A673 (cell line): Measurements from ENCODE around the gene WDR27. TPM values are rescaled to one million over a fixed set of nuclear protein-coding genes. Genes with fewer than 3 reads are reported as not detected.

Source experiments
- BruUV-seq: library from RNA; stranded (reverse); fragments of 400-500 nt; replicated peaks from 2 replicates; lab custom pipeline; 2021; lab: Mats Ljungman, UMichigan
- CTCF ChIA-PET: fragments of 300-600 bp; sonication (Branson Sonifier 250); formaldehyde crosslinking; loops from one replicate; lab custom pipeline; 2022; ENCODE audit warnings: antibody characterized with exemption; lab: Charles Lee
- POLR2A ChIA-PET: fragments of 300-600 bp; sonication (Branson Sonifier 250); formaldehyde crosslinking; loops from one replicate; lab custom pipeline; 2022; ENCODE audit warnings: antibody characterized with exemption; ENCODE audit not compliant: low non-redundant PET; lab: Charles Lee
- DNase-seq: peaks from one replicate; pipeline ENCODE4 v3.0.0-alpha.2; 2015; ENCODE audit warnings: low spot score
- H3K27ac ChIP-seq: fragments of 200-600 bp; sonication (generic); 2 replicates; pipeline ENCODE4 v1.5.1; 2016; ENCODE audit warnings: mixed run types, low read depth, mild to moderate bottlenecking, mixed read lengths, antibody characterized with exemption, low read length; ENCODE audit not compliant: poor library complexity, severe bottlenecking
- H3K27me3 ChIP-seq: fragments of 200-600 bp; sonication (generic); replicated peaks from 2 replicates; pipeline ENCODE4 v1.6.1; 2017; ENCODE audit warnings: mixed run types, low read depth, mild to moderate bottlenecking, mixed read lengths, antibody characterized with exemption, low read length; ENCODE audit not compliant: insufficient read depth, poor library complexity
- H3K36me3 ChIP-seq: fragments of 200-600 bp; sonication (generic); 2 replicates; pipeline ENCODE4 v1.6.1; 2016; ENCODE audit warnings: mixed run types, mild to moderate bottlenecking, mixed read lengths, antibody characterized with exemption, low read length; ENCODE audit not compliant: insufficient read depth, poor library complexity, severe bottlenecking
- H3K4me1 ChIP-seq: fragments of 200-600 bp; sonication (generic); 2 replicates; pipeline ENCODE4 v1.6.1; 2017; ENCODE audit warnings: mixed run types, mild to moderate bottlenecking, mixed read lengths, antibody characterized with exemption, low read length; ENCODE audit not compliant: insufficient read depth, poor library complexity, severe bottlenecking
- H3K4me3 ChIP-seq: fragments of 200-600 bp; sonication (generic); 2 replicates; pipeline ENCODE4 v1.5.1; 2016; ENCODE audit warnings: low read depth, mixed run types, mild to moderate bottlenecking, mixed read lengths, low read length; ENCODE audit not compliant: poor library complexity, severe bottlenecking
- H3K9me3 ChIP-seq: fragments of 200-600 bp; sonication (generic); 2 replicates; pipeline ENCODE4 v1.6.1; 2016; ENCODE audit warnings: mixed run types, low read depth, mild to moderate bottlenecking, mixed read lengths, antibody characterized with exemption, low read length; ENCODE audit not compliant: poor library complexity, severe bottlenecking
- CTCF ChIP-seq: fragments of 300-800, 200-600 bp; sonication (generic); conservative IDR thresholded peaks from 2 replicates; pipeline ENCODE4 v1.5.1; 2017; ENCODE audit warnings: low read depth, mild to moderate bottlenecking, antibody characterized with exemption, low read length, moderate library complexity, mixed read lengths
- EZH2 ChIP-seq: fragments of 200-600 bp; sonication (generic); IDR thresholded peaks from 2 replicates; pipeline ENCODE4 v1.6.1; 2017; ENCODE audit warnings: borderline replicate concordance, low read depth, mild to moderate bottlenecking, mixed read lengths, antibody characterized with exemption, low read length; ENCODE audit not compliant: poor library complexity, severe bottlenecking
- intact Hi-C: fragments of 100-400 bp; cut with micrococcal nuclease; formaldehyde crosslinking; loops from one replicate; pipeline ENCODE4 v1.10.0; 2022; ENCODE audit not compliant: unreplicated experiment
- total RNA-seq: library from RNA; stranded (reverse); gene quantifications from 2 replicates; pipeline ENCODE4 v1.2.3, GENCODE V29; 2021

Gene WDR27
- total RNA-seq, 1 experiment from 2014 or later, result 77.3 TPM

DNA sequence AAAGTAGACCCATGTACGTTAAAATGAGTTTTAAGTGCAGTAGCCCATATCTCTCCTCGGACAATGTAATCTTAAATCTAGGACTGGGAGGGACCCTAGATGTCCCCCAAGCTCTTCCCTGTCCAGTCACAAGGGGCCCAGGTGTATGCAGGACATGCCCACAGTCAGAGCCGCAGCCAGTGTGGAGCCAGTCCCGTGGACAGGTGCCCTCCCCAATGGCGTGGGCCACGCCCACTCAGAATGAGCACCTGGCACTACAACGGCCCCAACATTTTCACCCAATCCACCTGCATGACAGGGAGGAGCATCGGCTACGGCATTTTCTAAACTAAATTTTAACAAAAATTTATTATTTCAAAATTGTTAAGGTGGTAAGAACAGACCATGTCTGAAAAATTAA is 53.2 kb downstream of the WDR27 start:
- CTCF ChIA-PET, result no interaction called here
- Histone ChIP-seq H3K27ac (no peak overlapping the region), H3K27me3 (no peaks in the 10 kb centered on the region), H3K4me1 (no peaks in the 10 kb centered on the region), H3K9me3 (no peaks in the 10 kb centered on the region), H3K4me3 (no peak overlapping the region), H3K36me3 (no peaks in the 10 kb centered on the region)
- intact Hi-C loops, result loop anchor here (10.0 kb wide), 1 partner anchor 694 kb away; no protein-coding TSS in a partner anchor
- POLR2A ChIA-PET, result no interaction called here
- DNase-seq, result no peak
- no TSS peak for BruUV-seq
- TF ChIP-seq EZH2 (no peak), CTCF (no peak)

- no peaks in the 10 kb centered on the region for H3K27me3 ChIP-seq
- H3K4me3 ChIP-seq, result no peak overlapping the region
- no TSS peak for BruUV-seq
- H3K4me1 ChIP-seq, result no peaks in the 10 kb centered on the region
- H3K9me3 ChIP-seq, result no peaks in the 10 kb centered on the region
- no peak for DNase-seq
- no peaks in the 10 kb centered on the region for H3K36me3 ChIP-seq
- H3K27ac ChIP-seq, result no peak overlapping the region
- TF ChIP-seq EZH2 (no peak), CTCF (no peak)
- ChIA-PET POLR2A (no interaction called here), CTCF (no interaction called here)
- intact Hi-C loops, result loop anchor here (10.0 kb wide), 1 partner anchor 693 kb away; no protein-coding TSS in a partner anchor
These were observed 53.7 kb downstream of the WDR27 start for GRCh38 chr6:169648092-169648491.

DNA sequence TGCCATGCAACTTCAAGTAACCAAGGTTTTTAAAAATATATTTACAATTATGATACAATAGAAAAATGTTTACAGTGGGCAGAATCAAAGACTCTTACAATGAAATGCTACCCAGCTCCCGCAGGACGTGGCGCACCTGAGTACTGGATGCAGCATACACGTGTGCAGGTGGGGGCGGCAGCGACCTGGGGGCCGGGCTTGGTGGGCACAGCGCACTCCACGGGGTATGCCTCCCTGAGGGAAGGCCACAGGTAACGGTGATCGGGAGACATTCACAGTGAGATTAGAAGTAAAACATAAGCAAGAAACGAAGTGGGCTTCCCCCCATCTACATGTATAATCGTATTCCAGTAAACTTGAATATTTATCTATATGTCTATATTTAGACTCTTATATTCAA is 54.2 kb downstream of the WDR27 start:
- Histone ChIP-seq H3K4me1 (no peaks in the 10 kb centered on the region), H3K36me3 (no peaks in the 10 kb centered on the region), H3K27ac (no peak overlapping the region), H3K9me3 (no peaks in the 10 kb centered on the region), H3K4me3 (no peak overlapping the region), H3K27me3 (no peaks in the 10 kb centered on the region)
- BruUV-seq, result no TSS peak
- intact Hi-C loops, result loop anchor here (10.0 kb wide), 1 partner anchor 693 kb away; no protein-coding TSS in a partner anchor
- DNase-seq, result no peak
- ChIA-PET CTCF (no interaction called here), POLR2A (no interaction called here)
- no peak for TF ChIP-seq EZH2
- TF ChIP-seq CTCF, result no peak
